ENCODE measurements around the gene APRT. TPM values are rescaled to one million over a fixed set of nuclear protein-coding genes. Genes with fewer than 3 reads are reported as not detected.

APRT gene
- polyA plus RNA-seq, 3 donors, result 123 to 307 (median 233) TPM

- TF ChIP-seq CTCF (IDR thresholded peaks at IDR 0.05), result peak; percentile 82
- peak overlapping the region; percentile 47 to 80 (median 73) for H3K4me3 ChIP-seq (replicated peaks in 1 of 3; ENCODE audit: low read depth in 2 of 3, low read length in 3 of 3)
- no peaks in the 10 kb centered on the region for H3K36me3 ChIP-seq (replicated peaks in 1 of 2; ENCODE audit: control insufficient read depth in 1 of 2, insufficient read depth in 2 of 2, low read length in 2 of 2)
- peaks cover 41% of the 10 kb centered on the region for H4K20me1 ChIP-seq (ENCODE audit: insufficient read depth, low read length)
- peak overlapping the region; percentile 87 to 99 (median 95) for H3K27ac Mint-ChIP-seq
- H3K9me3 Mint-ChIP-seq, result no peaks in the 10 kb centered on the region
- peak in 2 of 3 donors; percentile 52 to 63 for DNase-seq
- H3K4me3 Mint-ChIP-seq, result peak overlapping the region; percentile 90 to 93
- peaks cover 56 to 64% of the 10 kb centered on the region in 2 donors for H3K4me1 ChIP-seq (ENCODE audit: control insufficient read depth in 1 of 2, insufficient read depth in 2 of 2, low read length in 2 of 2)
- peak overlapping the region; percentile 90 for H3K4me2 ChIP-seq (replicated peaks; ENCODE audit: extremely low read depth, low read length, poor library complexity, severe bottlenecking)
- no peaks in the 10 kb centered on the region for H3K27me3 ChIP-seq (ENCODE audit: control insufficient read depth in 2 of 2, insufficient read depth in 2 of 2, low read length in 2 of 2)
- H3K9me3 ChIP-seq (replicated peaks in 1 of 2; ENCODE audit: control insufficient read depth in 1 of 2, insufficient read depth in 1 of 2, low read length in 2 of 2), result no peaks in the 10 kb centered on the region
- intact Hi-C loops (cut with micrococcal nuclease), result loop anchor here (2.0 to 10.0 kb wide), 4 partner anchors 41 to 1161 kb away; partner anchors contain the start of genes DEF8 (in 1 of the 2), GALNS (in 1 of the 2) and TRAPPC2L (in 1 of the 2)
- peak overlapping the region; percentile 86 to 99 for H3K27ac ChIP-seq (ENCODE audit: low read depth in 1 of 2, low read length in 2 of 2)
- WGBS (ENCODE audit: insufficient coverage), result under 1% methylated on average over 64 of the region's 74 CpGs
- peaks cover 0 to 3% (median 0%) of the 10 kb centered on the region in 3 donors for H3K27me3 Mint-ChIP-seq (ENCODE audit: low read depth in 3 of 3)
- H3K4me1 Mint-ChIP-seq, result peaks cover 48% of the 10 kb centered on the region
- H3K9ac ChIP-seq (ENCODE audit: insufficient read depth, low read length, poor library complexity, severe bottlenecking), result peak overlapping the region; percentile 84
- peaks cover 54% of the 10 kb centered on the region for H3K79me2 ChIP-seq (ENCODE audit: insufficient read depth, low read length)
- H2AFZ ChIP-seq (ENCODE audit: insufficient read depth, low read depth, low read length, poor library complexity, severe bottlenecking), result peak overlapping the region; percentile 41
- H3K36me3 Mint-ChIP-seq, result peaks cover under 1 to 2% of the 10 kb centered on the region in 2 donors
These were observed 27.5 kb downstream of the APRT start for GRCh38 chr16:88784074-88784855.

GRCh38 chr16:88783391-88784073 lies 28.2 kb downstream of the APRT start:
- intact Hi-C loops (cut with micrococcal nuclease), result loop anchor here (2.0 to 10.0 kb wide), 4 partner anchors 41 to 1161 kb away; partner anchors contain the start of genes DEF8 (in 1 of the 2), GALNS (in 1 of the 2) and TRAPPC2L (in 1 of the 2)
- H3K27ac ChIP-seq (ENCODE audit: low read depth in 1 of 2, low read length in 2 of 2), result peak overlapping the region; percentile 86 to 99
- DNase-seq, result peak in 2 of 3 donors; percentile 36 to 43
- peak overlapping the region; percentile 84 for H3K9ac ChIP-seq (ENCODE audit: insufficient read depth, low read length, poor library complexity, severe bottlenecking)
- H2AFZ ChIP-seq (ENCODE audit: insufficient read depth, low read depth, low read length, poor library complexity, severe bottlenecking), result peak overlapping the region; percentile 41
- H3K9me3 ChIP-seq (replicated peaks in 1 of 2; ENCODE audit: control insufficient read depth in 1 of 2, insufficient read depth in 1 of 2, low read length in 2 of 2), result no peaks in the 10 kb centered on the region
- H4K20me1 ChIP-seq (ENCODE audit: insufficient read depth, low read length), result peaks cover 45% of the 10 kb centered on the region
- peaks cover 1 to 5% of the 10 kb centered on the region in 2 donors for H3K36me3 Mint-ChIP-seq
- peaks cover 58 to 68% of the 10 kb centered on the region in 2 donors for H3K4me1 ChIP-seq (ENCODE audit: control insufficient read depth in 1 of 2, insufficient read depth in 2 of 2, low read length in 2 of 2)
- no peaks in the 10 kb centered on the region for H3K36me3 ChIP-seq (replicated peaks in 1 of 2; ENCODE audit: control insufficient read depth in 1 of 2, insufficient read depth in 2 of 2, low read length in 2 of 2)
- peak overlapping the region; percentile 90 to 93 for H3K4me3 Mint-ChIP-seq
- H3K27me3 ChIP-seq (ENCODE audit: control insufficient read depth in 2 of 2, insufficient read depth in 2 of 2, low read length in 2 of 2), result no peaks in the 10 kb centered on the region
- H3K79me2 ChIP-seq (ENCODE audit: insufficient read depth, low read length), result peaks cover 61% of the 10 kb centered on the region
- H3K4me2 ChIP-seq (replicated peaks; ENCODE audit: extremely low read depth, low read length, poor library complexity, severe bottlenecking), result peak overlapping the region; percentile 90
- H3K27ac Mint-ChIP-seq, result peak overlapping the region; percentile 95 to 99 (median 98)
- no peaks in the 10 kb centered on the region for H3K9me3 Mint-ChIP-seq
- 2% methylated on average over 26 of the region's 27 CpGs for WGBS (ENCODE audit: insufficient coverage)
- TF ChIP-seq CTCF (IDR thresholded peaks at IDR 0.05), result no peak
- peaks cover 0 to 3% (median 0%) of the 10 kb centered on the region in 3 donors for H3K27me3 Mint-ChIP-seq (ENCODE audit: low read depth in 3 of 3)
- peak overlapping the region; percentile 47 to 80 (median 73) for H3K4me3 ChIP-seq (replicated peaks in 1 of 3; ENCODE audit: low read depth in 2 of 3, low read length in 3 of 3)
- H3K4me1 Mint-ChIP-seq, result peaks cover 53% of the 10 kb centered on the region
